ENCODE data around the gene GABPA.

DNA sequence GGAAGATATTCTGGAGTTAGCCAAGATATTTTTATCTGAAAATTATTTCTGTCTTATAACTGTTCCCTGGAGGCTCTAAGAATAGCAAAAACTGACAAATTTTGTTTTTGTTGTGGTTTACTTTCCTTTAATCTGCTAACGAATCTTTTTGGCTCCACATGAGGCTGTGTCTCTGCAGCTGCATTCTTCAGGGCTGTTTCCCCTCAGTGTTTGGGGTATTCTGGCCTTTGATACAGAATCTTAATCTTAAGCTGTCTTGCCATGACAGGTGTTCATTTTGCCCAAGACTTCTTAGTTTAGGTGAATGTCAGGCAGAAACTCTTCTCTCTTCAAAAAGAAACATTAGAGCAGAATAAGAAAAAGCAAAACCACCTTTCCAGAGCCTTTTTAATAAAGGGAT is 83.8 kb downstream of the GABPA start:
- TF ChIP-seq, protein P1, sequence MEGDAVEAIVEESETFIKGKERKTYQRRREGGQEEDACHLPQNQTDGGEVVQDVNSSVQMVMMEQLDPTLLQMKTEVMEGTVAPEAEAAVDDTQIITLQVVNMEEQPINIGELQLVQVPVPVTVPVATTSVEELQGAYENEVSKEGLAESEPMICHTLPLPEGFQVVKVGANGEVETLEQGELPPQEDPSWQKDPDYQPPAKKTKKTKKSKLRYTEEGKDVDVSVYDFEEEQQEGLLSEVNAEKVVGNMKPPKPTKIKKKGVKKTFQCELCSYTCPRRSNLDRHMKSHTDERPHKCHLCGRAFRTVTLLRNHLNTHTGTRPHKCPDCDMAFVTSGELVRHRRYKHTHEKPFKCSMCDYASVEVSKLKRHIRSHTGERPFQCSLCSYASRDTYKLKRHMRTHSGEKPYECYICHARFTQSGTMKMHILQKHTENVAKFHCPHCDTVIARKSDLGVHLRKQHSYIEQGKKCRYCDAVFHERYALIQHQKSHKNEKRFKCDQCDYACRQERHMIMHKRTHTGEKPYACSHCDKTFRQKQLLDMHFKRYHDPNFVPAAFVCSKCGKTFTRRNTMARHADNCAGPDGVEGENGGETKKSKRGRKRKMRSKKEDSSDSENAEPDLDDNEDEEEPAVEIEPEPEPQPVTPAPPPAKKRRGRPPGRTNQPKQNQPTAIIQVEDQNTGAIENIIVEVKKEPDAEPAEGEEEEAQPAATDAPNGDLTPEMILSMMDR (IDR thresholded peaks at IDR 0.05; ENCODE audit: borderline replicate concordance, extremely low read depth, low read length, poor library complexity, severe bottlenecking): no peak
- TF ChIP-seq EZH2 (IDR thresholded peaks at IDR 0.05; ENCODE audit: borderline replicate concordance, low read depth, low read length, severe bottlenecking): no peak

All from DND-41 (cell line).